Common myeloid progenitor, CD34-positive (primary cell): Measurements from ENCODE around the gene RYK.
A peak's percentile ranks its signal among the peaks of the same experiment; 100 is the strongest.

ENCODE experiments used
- CTCF ChIA-PET: fragments of 350-600 bp; sonication (Branson Sonifier 250); formaldehyde crosslinking; loops from one replicate; lab custom pipeline; 2021; ENCODE audit warnings: antibody characterized with exemption; lab: Charles Lee
- POLR2A ChIA-PET: fragments of 350-600 bp; sonication (Branson Sonifier 250); formaldehyde crosslinking; loops from one replicate; lab custom pipeline; 2021; ENCODE audit warnings: antibody characterized with exemption; lab: Charles Lee
- DNase-seq, 3 donors: peaks; one replicate each; pipeline versions ENCODE4 v3.0.0 to v3.0.0-alpha.2; 2013
- H3K27ac ChIP-seq, 2 experiments: 1 replicate in 1 of 2; 2 replicates in 1 of 2; pipeline ENCODE4 v1.7.0; 2013; ENCODE audit warnings: inconsistent platforms in 2 of 2, low read length in 2 of 2, mild to moderate bottlenecking in 2 of 2, low read depth in 1 of 2, moderate library complexity in 1 of 2; ENCODE audit not compliant: severe bottlenecking in 2 of 2, insufficient read depth in 1 of 2, poor library complexity in 1 of 2
- H3K27me3 ChIP-seq, 5 experiments: replicated peaks in 2 of 5; 1 replicate in 3 of 5; 2 replicates in 2 of 5; pipeline versions ENCODE4 v1.6.1 to v1.7.0; 2013; ENCODE audit warnings: low read length in 4 of 5, mild to moderate bottlenecking in 2 of 5, moderate library complexity in 2 of 5, inconsistent platforms in 1 of 5; ENCODE audit not compliant: insufficient read depth in 5 of 5, control insufficient read depth in 4 of 5
- H3K36me3 ChIP-seq, 4 experiments: 1 replicate in 2 of 4; 2 replicates in 2 of 4; pipeline versions ENCODE4 v1.6.1 to v1.7.0; 2013; ENCODE audit warnings: low read length in 3 of 4, control low read depth in 1 of 4, mild to moderate bottlenecking in 1 of 4; ENCODE audit not compliant: control insufficient read depth in 4 of 4, insufficient read depth in 4 of 4
- H3K4me1 ChIP-seq, 4 experiments: 1 replicate in 3 of 4; 2 replicates in 1 of 4; pipeline versions ENCODE4 v1.6.1 to v1.7.1; 2013; ENCODE audit warnings: low read length in 3 of 4, mild to moderate bottlenecking in 3 of 4, control low read depth in 1 of 4, inconsistent platforms in 1 of 4, moderate library complexity in 1 of 4; ENCODE audit not compliant: control insufficient read depth in 4 of 4, insufficient read depth in 4 of 4; ENCODE audit errors: control extremely low read depth in 1 of 4
- H3K4me3 ChIP-seq, 7 experiments: 1 replicate in 4 of 7; 2 replicates in 3 of 7; pipeline versions ENCODE4 v1.5.1 to v1.7.0; 2013; ENCODE audit warnings: mild to moderate bottlenecking in 7 of 7, low read length in 6 of 7, moderate library complexity in 6 of 7, inconsistent platforms in 2 of 7, low read depth in 2 of 7, control low read depth in 1 of 7; ENCODE audit not compliant: insufficient read depth in 4 of 7, control insufficient read depth in 1 of 7; ENCODE audit errors: extremely low read depth in 1 of 7
- H3K9me3 ChIP-seq, 5 experiments: 1 replicate in 4 of 5; 2 replicates in 1 of 5; pipeline versions ENCODE4 v1.6.1 to v1.7.1; 2013; ENCODE audit warnings: low read length in 4 of 5, mild to moderate bottlenecking in 2 of 5, inconsistent platforms in 1 of 5, low read depth in 1 of 5, moderate library complexity in 1 of 5; ENCODE audit not compliant: control insufficient read depth in 4 of 5, insufficient read depth in 2 of 5; ENCODE audit errors: control extremely low read depth in 1 of 5
- WGBS: methylation state at CpG from one replicate; pipeline ENCODE4 v1.1.5; 2013; ENCODE audit not compliant: insufficient coverage; 5-methylcytosine and 5-hydroxymethylcytosine counted together

The RYK gene

GRCh38 chr3:134258761-134259347, 8.2 kb upstream of the RYK start:
- CTCF ChIA-PET, result no interaction called here

DNA sequence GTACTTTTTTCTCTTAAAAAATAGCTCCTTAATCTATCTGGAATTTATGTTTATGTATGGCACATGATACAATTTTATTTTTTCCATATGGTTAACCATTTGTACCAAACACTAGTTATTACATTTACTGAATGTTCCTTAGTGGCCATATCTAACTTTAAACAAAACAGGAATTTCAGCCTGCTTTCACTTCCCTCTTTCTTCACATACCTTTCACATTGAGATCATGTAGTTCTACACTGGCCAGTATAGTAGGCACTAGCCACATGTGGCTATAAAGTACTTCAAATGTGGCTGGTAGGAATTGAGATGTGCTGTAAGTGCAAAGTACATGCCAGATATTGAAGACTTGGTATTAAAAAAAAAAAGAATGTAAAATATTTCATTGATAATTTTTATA, 4.7 kb upstream of the RYK start:
- Histone ChIP-seq H3K4me1 (peaks cover 3 to 26% (median 13%) of the 10 kb centered on the region in 4 experiments), H3K36me3 (no peaks in the 10 kb centered on the region), H3K27ac (no peak overlapping the region), H3K4me3 (no peak overlapping the region), H3K9me3 (no peaks in the 10 kb centered on the region), H3K27me3 (no peaks in the 10 kb centered on the region)
- no peak for DNase-seq
- POLR2A ChIA-PET, result no interaction called here
- CTCF ChIA-PET, result interaction anchor here (0.8 kb wide), 1 partner anchor 47 kb away, joined by 4 read pairs; no protein-coding TSS in a partner anchor

More at GRCh38 chr3:134258761-134259347, 8.2 kb upstream of the RYK start:
- peaks cover 0 to 4% (median 0%) of the 10 kb centered on the region in 5 experiments for H3K9me3 ChIP-seq
- POLR2A ChIA-PET, result no interaction called here
- H3K4me3 ChIP-seq, result no peak overlapping the region
- 100% methylated on average over 2 of the region's 4 CpGs for WGBS
- no peak overlapping the region for H3K27ac ChIP-seq
- DNase-seq, result no peak
- no peaks in the 10 kb centered on the region for H3K36me3 ChIP-seq
- no peaks in the 10 kb centered on the region for H3K27me3 ChIP-seq
- peaks cover 2 to 10% (median 4%) of the 10 kb centered on the region in 4 experiments for H3K4me1 ChIP-seq

GRCh38 chr3:134253475-134254226, 3.0 kb upstream of the RYK start:
- Histone ChIP-seq H3K9me3 (no peaks in the 10 kb centered on the region), H3K27ac (no peak overlapping the region), H3K36me3 (no peaks in the 10 kb centered on the region), H3K4me1 (peaks cover 9 to 40% (median 18%) of the 10 kb centered on the region in 4 experiments), H3K27me3 (no peaks in the 10 kb centered on the region), H3K4me3 (no peak overlapping the region)
- ChIA-PET POLR2A (no interaction called here), CTCF (no interaction called here)
- peak; percentile 20 to 49 (median 37) for DNase-seq
- 90% methylated on average over 1 of the region's 1 CpG for whole genome bisulfite sequencing

GRCh38 chr3:134252766-134253165, 2.1 kb upstream of the RYK start:
- Histone ChIP-seq H3K9me3 (no peaks in the 10 kb centered on the region), H3K4me3 (no peak overlapping the region), H3K27ac (no peak overlapping the region), H3K4me1 (peaks cover 9 to 40% (median 18%) of the 10 kb centered on the region in 4 experiments), H3K36me3 (no peaks in the 10 kb centered on the region), H3K27me3 (no peaks in the 10 kb centered on the region)
- POLR2A ChIA-PET, result interaction anchor here (0.6 kb wide), 1 partner anchor 1814 kb away, joined by 4 read pairs; no protein-coding TSS in a partner anchor
- WGBS, result 96% methylated on average over 6 of the region's 7 CpGs
- CTCF ChIA-PET, result no interaction called here
- no peak for DNase-seq

- Histone ChIP-seq H3K27me3 (no peaks in the 10 kb centered on the region), H3K27ac (no peak overlapping the region), H3K36me3 (no peaks in the 10 kb centered on the region), H3K9me3 (no peaks in the 10 kb centered on the region), H3K4me1 (peaks cover 9 to 40% (median 18%) of the 10 kb centered on the region in 4 experiments), H3K4me3 (no peak overlapping the region)
- DNase-seq, result no peak
- ChIA-PET CTCF (no interaction called here), POLR2A (interaction anchor here (0.7 kb wide), 1 partner anchor 29 kb away, joined by 4 read pairs; no protein-coding TSS in a partner anchor)
- WGBS, result 98% methylated on average over 17 of the region's 22 CpGs
These were observed 1.2 kb upstream of the RYK start for GRCh38 chr3:134251731-134252391.

DNA sequence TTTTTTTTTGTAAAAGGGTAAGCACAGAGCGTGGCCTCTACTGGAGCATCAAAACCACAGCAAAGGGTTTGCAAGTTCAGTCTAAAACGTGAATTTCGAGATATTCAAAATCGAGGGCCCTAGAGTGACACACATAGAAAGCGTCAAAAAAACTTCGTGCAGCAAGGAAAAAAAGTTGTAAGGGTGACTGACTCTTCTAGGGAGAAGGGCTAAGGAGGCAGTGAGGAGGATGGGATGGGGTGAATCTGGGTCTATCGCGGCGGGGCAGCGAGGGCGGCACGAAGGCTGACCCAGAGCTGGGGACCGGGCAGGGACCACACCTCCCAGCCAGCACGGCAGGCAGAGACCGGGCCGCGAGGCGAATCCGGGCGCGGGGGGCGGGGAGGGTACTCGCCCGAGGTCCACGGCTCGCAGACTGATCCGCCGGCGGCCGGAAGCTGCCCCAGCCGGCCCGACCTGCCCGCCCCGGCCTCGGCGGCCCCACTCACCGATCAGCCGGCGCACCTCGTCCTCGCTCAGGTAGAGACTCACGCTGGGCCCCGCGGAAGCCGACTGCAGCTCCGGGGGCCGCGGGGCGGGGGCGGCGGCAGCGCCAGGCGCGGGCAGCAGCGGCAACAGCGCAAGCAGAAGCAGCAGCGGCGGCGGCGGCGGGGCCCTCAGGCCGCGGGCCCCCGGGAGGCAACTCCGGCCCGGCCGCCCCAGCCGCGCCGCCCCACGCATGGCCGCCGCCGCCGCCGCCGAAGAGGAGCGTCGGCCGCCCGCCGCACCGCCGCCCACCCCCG, 533 bp downstream of the RYK start:
- DNase-seq, result peak; percentile 35 to 74 (median 70)
- H3K9me3 ChIP-seq, result no peaks in the 10 kb centered on the region
- H3K36me3 ChIP-seq, result no peaks in the 10 kb centered on the region
- ChIA-PET CTCF (interaction anchor here (0.6 to 1.6 kb wide), 3 partner anchors 9 to 37 kb away, joined by 3 to 7 read pairs (median 3); no protein-coding TSS in a partner anchor), POLR2A (interaction anchor here (0.5 kb wide), 1 partner anchor 10 kb away, joined by 3 read pairs; no protein-coding TSS in a partner anchor)
- peak overlapping the region; percentile 66 to 89 (median 78) for H3K4me3 ChIP-seq
- under 1% methylated on average over 76 of the region's 85 CpGs for WGBS
- H3K27me3 ChIP-seq, result no peaks in the 10 kb centered on the region
- peak overlapping the region in 1 of 2 experiments; percentile 54 for H3K27ac ChIP-seq
- peaks cover 9 to 37% (median 18%) of the 10 kb centered on the region in 4 experiments for H3K4me1 ChIP-seq
